H9 (cell line): ENCODE measurements around the gene HOXC6. TPM values are rescaled to one million over a fixed set of nuclear protein-coding genes. Genes with fewer than 3 reads are reported as not detected.

Experiments used
- DNase-seq: peaks from one replicate; pipeline ENCODE4 v3.0.0-alpha.2; 2017
- H2AFZ ChIP-seq: one replicate; pipeline ENCODE4 v1.6.1; 2013; ENCODE audit warnings: mild to moderate bottlenecking, low read length, control low read depth, moderate library complexity
- H2AK5ac ChIP-seq: 2 replicates; pipeline ENCODE4 v1.6.1; 2013; ENCODE audit warnings: low read length, control low read depth, mixed read lengths; ENCODE audit not compliant: insufficient read length
- H2BK120ac ChIP-seq: one replicate; pipeline ENCODE4 v1.6.1; 2013; ENCODE audit warnings: low read depth, mild to moderate bottlenecking, low read length, control low read depth, inconsistent platforms; ENCODE audit not compliant: poor library complexity, severe bottlenecking
- H2BK12ac ChIP-seq: 2 replicates; pipeline ENCODE4 v1.6.1; 2013; ENCODE audit warnings: low read length, control low read depth, mixed read lengths, low read depth; ENCODE audit not compliant: insufficient read length
- H2BK15ac ChIP-seq: 2 replicates; pipeline ENCODE4 v1.6.1; 2013; ENCODE audit warnings: low read depth, low read length, control low read depth
- H2BK20ac ChIP-seq: one replicate; pipeline ENCODE4 v1.6.1; 2013; ENCODE audit warnings: low read depth, mild to moderate bottlenecking, low read length, control low read depth, inconsistent platforms; ENCODE audit not compliant: poor library complexity, severe bottlenecking
- H2BK5ac ChIP-seq: 2 replicates; pipeline ENCODE4 v1.6.1; 2013; ENCODE audit warnings: low read length, control low read depth, mixed read lengths; ENCODE audit not compliant: insufficient read length
- H3K14ac ChIP-seq: 2 replicates; pipeline ENCODE4 v1.6.1; 2013; ENCODE audit warnings: low read length, control low read depth; ENCODE audit not compliant: insufficient read depth
- H3K18ac ChIP-seq: 2 replicates; pipeline ENCODE4 v1.6.1; 2013; ENCODE audit warnings: low read depth, mild to moderate bottlenecking, mixed read lengths, low read length, control low read depth; ENCODE audit not compliant: insufficient read length
- H3K23ac ChIP-seq: 2 replicates; pipeline ENCODE4 v1.6.1; 2013; ENCODE audit warnings: low read length, control low read depth, mixed read lengths, low read depth; ENCODE audit not compliant: insufficient read length
- H3K23me2 ChIP-seq: 2 replicates; pipeline ENCODE4 v1.6.1; 2013; ENCODE audit warnings: low read depth, mild to moderate bottlenecking, mixed read lengths, low read length, control low read depth; ENCODE audit not compliant: insufficient read length, poor library complexity, severe bottlenecking
- H3K27ac ChIP-seq: 2 replicates; pipeline ENCODE4 v1.5.1; 2013; ENCODE audit warnings: low read length, control low read depth, mixed read lengths, low read depth; ENCODE audit not compliant: insufficient read length
- H3K27me3 ChIP-seq: 2 replicates; pipeline ENCODE4 v1.6.1; 2013; ENCODE audit warnings: low read length, control low read depth, inconsistent platforms; ENCODE audit not compliant: insufficient read depth
- H3K4ac ChIP-seq: 2 replicates; pipeline ENCODE4 v1.6.1; 2013; ENCODE audit warnings: low read depth, mild to moderate bottlenecking, control low read depth, inconsistent platforms, low read length, moderate library complexity
- H3K4me1 ChIP-seq: 2 replicates; pipeline ENCODE4 v1.6.1; 2013; ENCODE audit warnings: low read length, control low read depth, inconsistent platforms; ENCODE audit not compliant: insufficient read depth
- H3K4me2 ChIP-seq: 2 replicates; pipeline ENCODE4 v1.6.1; 2013; ENCODE audit warnings: low read length, control low read depth, mixed read lengths; ENCODE audit not compliant: insufficient read length, insufficient read depth
- H3K56ac ChIP-seq: 2 replicates; pipeline ENCODE4 v1.6.1; 2013; ENCODE audit warnings: low read depth, mild to moderate bottlenecking, mixed read lengths, low read length, control low read depth; ENCODE audit not compliant: insufficient read length
- H3K79me1 ChIP-seq: 2 replicates; pipeline ENCODE4 v1.6.1; 2013; ENCODE audit warnings: low read depth, mild to moderate bottlenecking, moderate library complexity, low read length, control low read depth, inconsistent platforms; ENCODE audit not compliant: insufficient read depth, poor library complexity, severe bottlenecking
- H3K79me2 ChIP-seq: 2 replicates; pipeline ENCODE4 v1.6.1; 2013; ENCODE audit warnings: low read length, control low read depth, inconsistent platforms; ENCODE audit not compliant: insufficient read depth
- H3K9ac ChIP-seq: 2 replicates; pipeline ENCODE4 v1.6.1; 2013; ENCODE audit warnings: low read length, control low read depth, mixed read lengths; ENCODE audit not compliant: insufficient read length; ENCODE audit errors: extremely low read depth
- H3K9me3 ChIP-seq: one replicate; pipeline ENCODE4 v1.6.1; 2013; ENCODE audit warnings: low read depth, low read length, inconsistent platforms; ENCODE audit not compliant: control insufficient read depth
- H3T11ph ChIP-seq: one replicate; pipeline ENCODE4 v1.6.1; 2013; ENCODE audit warnings: mild to moderate bottlenecking, low read length, control low read depth, inconsistent platforms
- H4K20me1 ChIP-seq: one replicate; pipeline ENCODE4 v1.6.1; 2013; ENCODE audit not compliant: control insufficient read depth, insufficient read length, insufficient read depth
- H4K5ac ChIP-seq: 2 replicates; pipeline ENCODE4 v1.6.1; 2013; ENCODE audit warnings: low read depth, mild to moderate bottlenecking, mixed read lengths, low read length, control low read depth; ENCODE audit not compliant: insufficient read length
- H4K8ac ChIP-seq: replicated peaks from 2 replicates; pipeline ENCODE4 v1.6.1; 2013; ENCODE audit warnings: low read length, control low read depth, mixed read lengths, low read depth; ENCODE audit not compliant: insufficient read length
- H4K91ac ChIP-seq: 2 replicates; pipeline ENCODE4 v1.6.1; 2013; ENCODE audit warnings: low read depth, mild to moderate bottlenecking, moderate library complexity, mixed read lengths, low read length, control low read depth; ENCODE audit not compliant: insufficient read length
- H3K27ac Mint-ChIP-seq, 3 experiments: 2 replicates in 2 of 3; 3 replicates in 1 of 3; pipeline ENCODE4 v1.8.0; 2020 to 2021; ENCODE audit warnings: mixed read lengths in 3 of 3, mild to moderate bottlenecking in 1 of 3, moderate library complexity in 1 of 3
- H3K27me3 Mint-ChIP-seq: 2 replicates; pipeline ENCODE4 v1.8.0; 2021; ENCODE audit warnings: low read depth, mild to moderate bottlenecking, moderate library complexity, mixed read lengths
- H3K36me3 Mint-ChIP-seq, 3 experiments: 2 replicates in 2 of 3; 3 replicates in 1 of 3; pipeline ENCODE4 v1.8.0; 2020 to 2021; ENCODE audit warnings: low read depth in 3 of 3, mixed read lengths in 3 of 3; ENCODE audit not compliant: insufficient read depth in 1 of 3
- H3K4me1 Mint-ChIP-seq, 2 experiments: 2 replicates each; pipeline ENCODE4 v1.8.0; 2020; ENCODE audit warnings: mixed read lengths in 2 of 2
- H3K4me3 Mint-ChIP-seq, 2 experiments: 2 replicates in 1 of 2; 3 replicates in 1 of 2; pipeline ENCODE4 v1.8.0; 2020 to 2021; ENCODE audit warnings: mild to moderate bottlenecking in 2 of 2, mixed read lengths in 2 of 2, moderate library complexity in 1 of 2
- H3K9me3 Mint-ChIP-seq, 2 experiments: 2 replicates in 1 of 2; 3 replicates in 1 of 2; pipeline ENCODE4 v1.8.0; 2020; ENCODE audit warnings: mild to moderate bottlenecking in 2 of 2, mixed read lengths in 2 of 2, moderate library complexity in 1 of 2
- WGBS: extraction: QIAGEN DNeasy Blood & Tissue Kit; methylation state at CpG from one replicate; pipeline ENCODE4 v1.1.7; 2013; ENCODE audit warnings: missing lambda C conversion rate, low lambda C conversion rate, mixed read lengths; ENCODE audit not compliant: insufficient read length; ENCODE audit errors: extremely low coverage; 5-methylcytosine and 5-hydroxymethylcytosine counted together
- total RNA-seq: library from RNA; stranded (reverse); gene quantifications from 2 replicates; pipeline ENCODE4 v1.2.1, GENCODE V29; 2021
- TF ChIP-seq, protein P1 (sequence below): fragments of 200-600 bp; sonication (generic); conservative IDR thresholded peaks from 3 replicates; pipeline ENCODE4 v1.8.0; 2021; ENCODE audit warnings: antibody characterized with exemption, mild to moderate bottlenecking

Gene HOXC6
- total RNA-seq, 1 experiment from 2014 or later, result not detected

DNA sequence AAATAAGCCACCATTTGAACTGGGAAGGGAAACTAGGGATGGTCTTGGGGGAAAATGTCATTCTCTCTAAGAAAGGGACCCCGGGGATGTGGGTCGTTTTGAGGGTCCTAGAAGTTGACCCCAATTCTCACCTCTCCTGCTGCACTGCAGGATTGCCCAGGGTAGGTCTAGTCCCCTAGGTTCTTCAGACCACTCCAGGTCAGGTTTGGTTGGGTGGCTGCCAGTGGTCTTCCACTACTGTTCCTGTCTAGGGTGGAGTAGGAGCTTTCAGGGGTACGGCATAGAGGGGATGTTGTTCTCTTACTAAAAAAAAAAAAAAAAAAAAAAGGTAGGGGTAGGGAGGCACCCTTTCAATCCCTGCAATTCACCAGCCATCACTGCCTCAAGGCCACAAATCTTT lies 12.2 kb upstream of the HOXC6 start:
- Mint-ChIP-seq H3K27me3 (peaks cover 100% of the 10 kb centered on the region), H3K36me3 (no peaks in the 10 kb centered on the region), H3K27ac (no peak overlapping the region), H3K4me3 (no peak overlapping the region), H3K4me1 (peaks cover 10 to 29% of the 10 kb centered on the region in 2 experiments), H3K9me3 (peaks cover 0 to 1% of the 10 kb centered on the region in 2 experiments; a peak in 2 of 5 replicates)
- no peaks in the 10 kb centered on the region for H3K79me2 ChIP-seq
- H2BK15ac ChIP-seq, result no peak overlapping the region
- H3K18ac ChIP-seq, result no peak overlapping the region
- peaks cover 10% of the 10 kb centered on the region for H3K23me2 ChIP-seq
- no peak for DNase-seq
- no peak overlapping the region for H2BK12ac ChIP-seq
- no peak overlapping the region for H3K9ac ChIP-seq
- H2BK20ac ChIP-seq, result no peak overlapping the region
- H3K14ac ChIP-seq, result no peak overlapping the region
- no peak overlapping the region for H3K56ac ChIP-seq
- no peaks in the 10 kb centered on the region for H4K20me1 ChIP-seq
- H2BK5ac ChIP-seq, result no peak overlapping the region
- no peak overlapping the region for H2BK120ac ChIP-seq
- H3K4me2 ChIP-seq, result no peak overlapping the region
- H3K79me1 ChIP-seq, result no peaks in the 10 kb centered on the region
- H4K8ac ChIP-seq, result no peak overlapping the region
- H4K5ac ChIP-seq, result no peak overlapping the region
- TF ChIP-seq, protein P1, sequence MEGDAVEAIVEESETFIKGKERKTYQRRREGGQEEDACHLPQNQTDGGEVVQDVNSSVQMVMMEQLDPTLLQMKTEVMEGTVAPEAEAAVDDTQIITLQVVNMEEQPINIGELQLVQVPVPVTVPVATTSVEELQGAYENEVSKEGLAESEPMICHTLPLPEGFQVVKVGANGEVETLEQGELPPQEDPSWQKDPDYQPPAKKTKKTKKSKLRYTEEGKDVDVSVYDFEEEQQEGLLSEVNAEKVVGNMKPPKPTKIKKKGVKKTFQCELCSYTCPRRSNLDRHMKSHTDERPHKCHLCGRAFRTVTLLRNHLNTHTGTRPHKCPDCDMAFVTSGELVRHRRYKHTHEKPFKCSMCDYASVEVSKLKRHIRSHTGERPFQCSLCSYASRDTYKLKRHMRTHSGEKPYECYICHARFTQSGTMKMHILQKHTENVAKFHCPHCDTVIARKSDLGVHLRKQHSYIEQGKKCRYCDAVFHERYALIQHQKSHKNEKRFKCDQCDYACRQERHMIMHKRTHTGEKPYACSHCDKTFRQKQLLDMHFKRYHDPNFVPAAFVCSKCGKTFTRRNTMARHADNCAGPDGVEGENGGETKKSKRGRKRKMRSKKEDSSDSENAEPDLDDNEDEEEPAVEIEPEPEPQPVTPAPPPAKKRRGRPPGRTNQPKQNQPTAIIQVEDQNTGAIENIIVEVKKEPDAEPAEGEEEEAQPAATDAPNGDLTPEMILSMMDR, result no peak
- H3K4ac ChIP-seq, result no peak overlapping the region
- H3K23ac ChIP-seq, result no peak overlapping the region
- H2AFZ ChIP-seq, result no peak overlapping the region
- no peaks in the 10 kb centered on the region for H3K9me3 ChIP-seq
- no peaks in the 10 kb centered on the region for H3K4me1 ChIP-seq
- H3K27ac ChIP-seq, result no peak overlapping the region
- H4K91ac ChIP-seq, result no peak overlapping the region
- peaks cover 91% of the 10 kb centered on the region for H3K27me3 ChIP-seq
- WGBS, result no CpG with 5 or more reads among the region's 3 CpGs
- no peak overlapping the region for H2AK5ac ChIP-seq
- H3T11ph ChIP-seq, result no peak overlapping the region
